ENCODE measurements around the gene SLC19A1.

SLC19A1 gene

GRCh38 chr21:45542242-45542666 lies at the start of gene SLC19A1:
SLC19A1 (minus strand) TSS chr21:45542440; CDS start chr21:45537959, 4,481 bp downstream.
- DNase-seq (ENCODE audit: low read depth), result no peak

DNA sequence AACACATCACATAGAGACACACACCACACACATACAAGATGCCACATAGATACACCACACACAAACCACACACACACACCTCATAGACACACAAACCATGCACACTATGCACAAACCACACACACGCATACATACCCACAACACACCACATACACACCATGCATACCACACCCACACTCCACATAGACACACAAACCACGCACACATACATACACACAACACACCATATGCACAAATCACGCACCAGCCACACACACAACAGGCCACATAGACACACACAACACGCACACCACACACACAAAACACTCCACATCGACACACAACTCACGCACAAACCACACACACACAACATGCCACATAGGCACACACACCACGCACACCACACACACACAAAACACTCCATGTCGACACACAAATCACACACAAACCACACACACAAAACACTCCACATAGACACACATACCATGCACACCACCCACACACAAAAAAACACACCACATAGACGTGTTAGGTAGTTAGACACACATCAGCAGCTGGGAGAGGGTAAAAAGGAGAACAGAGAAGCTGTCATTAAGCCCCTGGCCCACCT lies 49.5 kb upstream of the SLC19A1 start:
- no peak for DNase-seq (ENCODE audit: low read depth)

DNA sequence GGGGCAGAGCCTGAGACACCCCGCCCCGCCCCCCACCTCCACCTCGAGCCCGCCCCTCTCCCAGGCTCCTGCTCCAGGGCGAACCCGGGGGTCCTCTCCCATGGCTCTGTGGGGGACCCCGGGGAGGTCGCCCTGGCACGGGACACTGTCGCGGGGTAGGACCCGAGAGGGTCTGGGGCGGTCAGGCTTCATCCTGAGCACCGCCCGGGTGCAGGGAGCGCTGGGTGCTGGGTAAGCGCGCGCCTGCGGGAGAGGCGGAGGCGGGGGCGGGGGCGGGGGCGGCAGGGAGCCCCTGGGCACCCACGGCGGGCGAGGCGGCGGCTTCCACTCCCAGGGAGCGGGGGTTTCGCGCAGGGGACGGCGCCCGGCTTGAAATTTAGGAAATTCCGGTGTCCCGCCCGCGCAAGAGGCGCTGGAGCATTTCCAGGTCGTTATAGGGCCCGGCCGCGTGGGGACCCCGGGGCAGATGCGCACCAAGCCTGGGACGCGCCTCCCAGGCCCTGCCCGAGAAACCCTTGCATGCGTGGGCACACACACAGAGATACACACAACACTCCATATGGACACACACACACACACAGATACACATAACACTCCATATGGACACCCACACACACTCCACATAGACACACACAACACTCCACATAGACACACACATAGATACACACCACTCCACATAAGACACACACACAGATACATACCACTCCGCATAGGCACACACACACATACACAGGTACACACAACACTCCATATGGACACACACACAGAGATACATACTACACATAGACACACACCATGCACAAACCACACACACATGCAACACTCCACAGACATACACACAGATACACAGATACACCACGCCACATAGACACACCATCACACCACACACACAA lies 48.7 kb upstream of the SLC19A1 start:
- no peak for DNase-seq (ENCODE audit: low read depth)

GRCh38 chr21:45590246-45590725 lies 48.0 kb upstream of the SLC19A1 start:
- no peak for DNase-seq (ENCODE audit: low read depth)

- DNase-seq (ENCODE audit: low read depth), result no peak
Measured at GRCh38 chr21:45589686-45590245, 47.5 kb upstream of the SLC19A1 start.

- no peak for DNase-seq (ENCODE audit: low read depth)
Measured at GRCh38 chr21:45588871-45589491, 46.7 kb upstream of the SLC19A1 start.

DNA sequence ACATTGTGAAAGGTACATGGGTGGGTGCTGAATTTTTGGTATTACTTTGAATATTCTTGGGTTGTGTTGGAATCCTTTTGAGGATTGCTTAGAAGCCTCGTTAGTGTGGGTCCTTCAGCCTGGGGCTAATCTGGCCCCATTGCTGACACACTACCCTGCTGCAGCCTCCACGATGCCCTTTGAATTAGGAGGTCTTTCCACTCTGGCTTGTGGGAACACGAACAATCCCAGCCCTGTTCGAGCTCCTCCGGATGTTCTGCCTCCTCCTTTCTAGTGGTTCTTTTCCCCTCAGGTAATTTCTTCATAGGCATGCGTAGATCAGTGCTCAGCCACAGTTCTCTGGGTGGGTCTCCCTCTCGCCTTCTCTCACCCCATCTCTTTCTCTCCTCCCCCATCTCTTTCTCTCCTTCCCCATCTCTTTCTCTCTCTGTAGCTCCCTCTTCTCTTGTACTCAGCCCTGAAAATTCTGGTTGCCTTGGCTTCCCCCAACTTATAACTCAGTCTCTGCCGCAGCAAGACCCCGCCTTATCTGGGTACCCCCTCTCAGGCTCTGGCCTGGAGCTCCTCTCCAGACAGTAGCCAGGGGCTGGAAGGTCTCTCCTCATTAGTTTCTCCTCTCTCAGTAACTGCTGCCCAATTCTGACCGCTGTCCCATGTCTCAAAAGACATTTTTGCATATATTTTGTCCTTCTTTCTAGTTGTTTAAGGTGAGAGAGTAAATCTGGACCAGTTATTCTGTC lies 46.0 kb upstream of the SLC19A1 start:
- DNase-seq (ENCODE audit: low read depth), result no peak

DNA sequence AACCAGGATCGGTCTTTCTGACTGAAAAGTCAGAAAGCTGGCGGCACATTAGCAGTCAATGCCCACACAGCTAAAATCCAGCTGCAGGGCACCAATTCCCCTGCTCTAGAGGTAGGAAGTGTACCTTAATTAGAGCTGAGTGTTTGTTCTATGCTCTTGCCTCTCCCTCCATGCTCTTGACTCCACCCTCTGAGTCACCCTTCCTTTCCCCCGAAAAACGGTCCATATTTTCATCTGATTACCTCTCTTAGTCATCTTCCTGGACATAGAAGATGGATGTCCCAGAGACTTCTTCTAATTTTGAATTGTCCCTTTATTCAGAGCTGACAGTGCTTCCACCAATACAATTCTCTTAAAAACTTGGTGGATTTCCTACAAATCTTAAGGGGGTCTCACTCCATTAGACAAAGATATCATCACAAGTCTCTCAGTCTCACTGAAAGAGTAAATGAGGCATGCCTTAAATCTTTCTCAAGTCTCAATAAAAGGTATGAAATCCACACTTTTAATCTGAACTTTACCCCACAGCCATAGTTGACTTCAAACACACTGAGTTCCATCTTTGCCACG lies 44.1 kb upstream of the SLC19A1 start:
- no peak for DNase-seq (ENCODE audit: low read depth)

GRCh38 chr21:45584786-45585185 lies 42.5 kb upstream of the SLC19A1 start:
- DNase-seq (ENCODE audit: low read depth), result no peak

GRCh38 chr21:45583831-45584509 lies 41.7 kb upstream of the SLC19A1 start:
- DNase-seq (ENCODE audit: low read depth), result no peak

DNA sequence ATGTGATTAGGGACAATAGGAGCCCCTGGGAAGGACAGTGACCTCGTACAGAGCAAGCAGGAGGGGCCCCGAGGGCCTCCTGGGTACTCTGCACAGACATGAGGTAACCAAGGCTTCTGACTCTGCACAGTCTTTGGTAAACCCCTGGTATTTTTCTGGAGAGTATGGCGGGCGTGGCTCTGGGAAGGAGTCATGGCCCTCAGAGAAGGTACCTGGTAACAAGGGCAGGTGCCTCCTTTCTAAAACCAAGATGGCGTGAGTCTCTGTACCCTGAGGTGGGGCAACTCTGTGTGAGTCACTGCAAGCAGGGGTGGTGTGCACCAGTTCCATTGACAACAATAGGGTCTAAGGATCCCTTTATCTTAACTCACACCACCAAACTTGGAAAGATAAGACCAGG lies 39.9 kb upstream of the SLC19A1 start:
- DNase-seq (ENCODE audit: low read depth), result no peak

- DNase-seq (ENCODE audit: low read depth), result no peak
Measured at GRCh38 chr21:45581322-45581712, 39.1 kb upstream of the SLC19A1 start.

DNA sequence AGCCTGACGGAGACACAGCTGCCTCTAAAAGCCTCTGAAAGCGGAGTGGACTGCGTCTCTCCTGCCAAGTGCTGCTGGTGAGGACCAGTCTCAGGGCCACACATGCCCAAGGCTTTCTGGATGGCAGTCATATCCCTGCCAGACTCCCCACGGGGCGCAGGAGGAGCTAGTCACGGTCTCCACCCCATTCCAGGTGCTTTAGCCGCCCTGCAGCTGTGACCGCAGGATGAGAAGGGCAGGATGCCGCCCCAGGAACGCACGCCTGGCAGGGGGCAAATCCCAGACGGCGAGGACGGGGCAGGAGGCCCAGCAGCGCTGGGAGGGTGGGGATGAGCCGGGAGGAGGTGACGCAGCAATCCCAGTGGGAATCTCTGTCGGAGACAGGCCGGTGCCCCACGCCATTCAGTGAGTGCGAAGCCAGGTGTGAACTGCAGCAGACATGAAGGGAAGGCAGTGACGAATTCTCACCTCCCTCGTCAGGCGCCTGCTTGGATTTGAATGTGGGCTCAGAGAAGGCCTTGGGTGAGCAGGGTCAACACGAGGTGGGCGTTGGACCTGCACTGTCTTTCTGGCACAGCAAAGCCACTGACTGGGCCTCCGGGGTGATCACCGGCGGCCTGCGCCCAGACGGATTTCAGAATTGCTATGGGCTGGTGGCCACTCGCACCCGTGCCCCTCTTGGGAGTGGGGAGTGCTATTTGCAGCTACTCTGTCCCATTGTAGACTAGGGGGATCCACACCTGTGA lies 38.5 kb upstream of the SLC19A1 start:
- DNase-seq (ENCODE audit: low read depth), result no peak

- DNase-seq (ENCODE audit: low read depth), result no peak
Measured at GRCh38 chr21:45580181-45580575, 37.9 kb upstream of the SLC19A1 start.

GRCh38 chr21:45579383-45580180 lies 37.3 kb upstream of the SLC19A1 start:
- DNase-seq (ENCODE audit: low read depth), result no peak

- DNase-seq (ENCODE audit: low read depth), result no peak
Measured at GRCh38 chr21:45578811-45579381, 36.7 kb upstream of the SLC19A1 start.

GRCh38 chr21:45578176-45578801 lies 36.0 kb upstream of the SLC19A1 start:
- DNase-seq (ENCODE audit: low read depth), result no peak

DNA sequence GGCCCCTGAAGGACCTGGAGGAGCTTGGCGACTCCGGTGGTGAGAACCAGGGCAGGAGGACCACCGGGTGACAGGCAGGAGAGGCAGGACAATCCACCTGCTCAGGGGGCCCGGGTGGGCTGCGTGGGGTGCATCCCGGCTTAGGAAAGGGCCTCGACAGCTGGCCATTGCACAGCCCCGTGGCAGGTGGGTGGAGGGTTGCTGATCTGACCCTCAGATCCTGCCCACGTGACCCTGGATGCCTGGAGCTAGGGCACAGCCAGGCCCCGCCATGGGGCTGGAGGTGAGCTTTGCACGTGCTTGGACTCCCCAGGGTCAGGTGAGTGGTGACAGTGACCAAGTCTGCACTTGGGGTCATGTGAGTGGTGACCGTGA lies 35.5 kb upstream of the SLC19A1 start:
- DNase-seq (ENCODE audit: low read depth), result no peak

Measured in stromal cell of bone marrow (primary cell).